Activated T-helper 2 cell treated with anti-CD3 and anti-CD28 coated beads, Interferon-gamma antibody, Interleukin-2, Interleukin-4, amounts not matched to agents 10 μg/mL and 5 μg/mL and 100 μg/mL, durations not matched to agents 14 hours and 24 hours and 36 hours (primary cell): Measurements from ENCODE around the gene ZFPM1. TPM values are rescaled to one million over a fixed set of nuclear protein-coding genes. Genes with fewer than 3 reads are reported as not detected.

Source experiments
- DNase-seq: peaks from one replicate; pipeline ENCODE4 v3.0.0; 2021; ENCODE audit warnings: low spot score
- H3K27ac Mint-ChIP-seq: one replicate; pipeline ENCODE4 v1.8.0; 2021; ENCODE audit warnings: mixed read lengths
- H3K27me3 Mint-ChIP-seq: one replicate; pipeline ENCODE4 v1.8.0; 2021; ENCODE audit warnings: low read depth, mixed read lengths
- H3K36me3 Mint-ChIP-seq: one replicate; pipeline ENCODE4 v1.8.0; 2021; ENCODE audit warnings: low read depth, mixed read lengths
- H3K4me1 Mint-ChIP-seq: one replicate; pipeline ENCODE4 v1.8.0; 2021; ENCODE audit warnings: low read depth, mixed read lengths
- H3K4me3 Mint-ChIP-seq: one replicate; pipeline ENCODE4 v1.8.0; 2021; ENCODE audit warnings: low read depth, mild to moderate bottlenecking, moderate library complexity, mixed read lengths
- H3K9me3 Mint-ChIP-seq: one replicate; pipeline ENCODE4 v1.8.0; 2021; ENCODE audit warnings: mixed read lengths
- intact Hi-C: fragments of 100-400 bp; cut with micrococcal nuclease; formaldehyde crosslinking; loops from one replicate; pipeline ENCODE4 v1.15.1; 2023
- total RNA-seq: library from RNA; stranded (reverse); gene quantifications from 2 replicates; pipeline ENCODE4 v1.2.3, GENCODE V29; 2022

ZFPM1 gene
- total RNA-seq, 1 donor from 2014 or later = 14.5 TPM

DNA sequence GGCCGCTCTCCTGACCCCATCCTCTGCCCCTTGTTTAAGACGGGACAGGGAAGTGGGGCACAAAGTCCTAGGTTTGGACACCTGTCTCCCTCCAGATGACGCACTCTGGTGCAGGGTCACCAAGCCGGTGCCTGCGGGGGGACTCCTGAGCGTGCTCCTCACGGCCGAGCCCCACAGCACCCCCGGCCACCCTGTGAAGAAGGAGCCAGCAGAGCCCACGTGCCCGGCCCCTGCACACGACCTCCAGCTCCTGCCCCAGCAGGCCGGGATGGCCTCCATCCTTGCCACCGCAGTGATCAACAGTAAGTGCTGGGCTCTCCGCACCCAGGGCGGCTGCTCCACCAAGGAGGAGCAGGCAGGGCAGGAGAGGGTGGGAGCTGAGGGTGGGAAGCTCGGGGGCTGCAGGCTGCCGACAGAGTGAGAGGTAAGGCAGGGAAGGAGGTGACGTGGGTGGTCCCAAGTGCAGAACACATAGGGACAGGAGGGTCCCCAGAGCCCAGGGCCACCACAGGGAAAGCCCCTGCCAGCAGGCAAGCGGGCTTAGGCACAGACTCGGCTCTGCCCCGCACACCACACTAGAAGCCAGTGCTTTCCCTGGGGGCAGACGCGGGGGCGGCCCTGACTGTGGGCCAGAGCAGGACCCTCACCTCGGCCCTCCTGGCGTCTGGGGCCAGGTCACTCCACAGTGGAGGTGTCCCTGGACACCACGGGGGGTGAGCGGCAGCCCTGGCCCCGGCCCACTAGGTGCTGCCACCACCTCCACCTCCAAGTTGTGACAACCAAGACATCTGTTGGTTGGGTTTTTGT lies 75.1 kb downstream of the ZFPM1 start:
- Mint-ChIP-seq H3K4me3 (no peak overlapping the region), H3K27ac (no peak overlapping the region), H3K27me3 (no peaks in the 10 kb centered on the region), H3K4me1 (no peaks in the 10 kb centered on the region), H3K9me3 (no peaks in the 10 kb centered on the region), H3K36me3 (no peaks in the 10 kb centered on the region)
- intact Hi-C loops = loop anchor here (1.0 kb wide), 1 partner anchor 85 kb away; no protein-coding TSS in a partner anchor
- DNase-seq = no peak

DNA sequence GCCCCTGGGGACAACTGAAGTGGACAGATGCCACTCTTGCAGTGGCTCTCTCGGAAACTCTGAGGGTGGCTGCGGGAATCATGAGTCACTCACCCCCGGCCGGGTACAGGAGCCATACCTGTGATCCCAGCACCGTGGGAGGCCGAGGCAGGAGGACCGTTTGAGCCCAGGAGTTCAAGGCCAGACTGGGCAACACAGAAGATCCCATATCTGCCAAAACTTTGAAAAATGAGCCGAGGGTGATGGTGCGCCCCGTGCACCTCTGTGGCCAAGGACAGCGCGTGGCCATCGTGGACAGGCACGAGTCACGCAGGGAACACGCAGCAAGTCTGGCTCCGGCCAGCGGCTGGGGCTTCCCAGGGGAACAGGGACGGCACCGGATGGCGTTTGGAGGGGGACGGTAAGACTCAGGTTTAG lies 75.8 kb downstream of the ZFPM1 start:
- Mint-ChIP-seq H3K27me3 (no peaks in the 10 kb centered on the region), H3K27ac (no peak overlapping the region), H3K4me1 (no peaks in the 10 kb centered on the region), H3K9me3 (no peaks in the 10 kb centered on the region), H3K36me3 (no peaks in the 10 kb centered on the region), H3K4me3 (no peak overlapping the region)
- intact Hi-C loops = no loop called here
- no peak for DNase-seq

DNA sequence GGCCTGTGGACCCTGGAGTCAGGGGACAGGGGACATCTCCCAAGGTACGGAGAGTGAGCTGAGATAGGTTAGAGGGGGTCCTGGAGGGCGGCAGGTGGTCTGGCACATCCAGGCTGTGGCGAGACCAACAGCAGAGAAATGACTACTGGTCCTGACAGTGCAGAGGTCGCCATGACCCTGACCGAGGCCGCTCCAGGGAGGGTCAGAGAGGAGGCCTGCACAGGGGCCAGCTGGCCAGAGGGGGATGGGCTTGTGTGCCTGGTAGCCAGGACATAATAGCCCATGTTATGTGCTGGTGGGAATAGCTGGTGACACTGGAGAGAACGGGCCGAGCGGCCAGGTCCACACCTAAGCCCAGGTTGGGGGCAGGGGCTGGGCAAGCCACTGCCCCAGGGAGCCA lies 76.5 kb downstream of the ZFPM1 start:
- intact Hi-C loops = no loop called here
- H3K36me3 Mint-ChIP-seq = no peaks in the 10 kb centered on the region
- H3K27ac Mint-ChIP-seq = no peak overlapping the region

DNA sequence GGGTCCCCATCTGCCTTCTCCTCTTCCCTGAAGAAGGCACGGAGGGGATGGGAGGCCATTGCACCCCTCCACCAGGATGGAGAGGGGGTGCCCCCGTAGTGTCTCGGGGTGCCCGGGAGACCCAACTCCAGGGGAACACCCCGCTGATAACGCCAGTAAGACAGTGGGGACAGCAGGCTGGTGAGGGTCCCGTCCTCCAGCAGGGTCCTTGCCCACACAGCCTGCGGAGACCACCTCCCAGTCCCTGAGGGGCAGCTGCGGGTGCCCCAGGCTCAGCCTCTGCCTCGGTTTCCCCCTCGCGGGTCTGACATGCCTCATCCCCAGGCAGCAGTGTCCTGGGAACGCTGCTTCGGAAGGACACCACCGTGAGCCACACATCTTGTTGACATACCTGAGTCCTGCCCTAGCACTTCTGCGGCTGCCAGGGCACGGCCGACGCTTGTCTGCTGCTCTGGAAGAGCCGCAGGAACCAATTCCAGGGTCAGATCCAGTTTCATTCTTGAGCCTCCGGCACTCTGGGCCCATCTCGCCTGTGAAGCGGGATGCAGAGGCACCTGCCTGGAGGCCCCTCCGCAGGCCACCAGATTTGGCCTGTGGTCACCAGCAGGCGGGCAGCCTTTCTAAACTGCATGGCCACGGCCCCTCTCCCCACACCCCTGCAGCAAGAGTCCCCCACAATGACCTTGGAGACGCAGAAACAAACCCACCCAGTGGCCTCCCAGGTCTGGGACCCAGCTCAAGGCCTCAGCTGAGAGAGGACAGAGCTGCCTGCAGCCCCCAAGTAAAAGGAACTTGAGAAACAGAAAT lies 77.2 kb downstream of the ZFPM1 start:
- H3K36me3 Mint-ChIP-seq = peaks cover 2% of the 10 kb centered on the region
- H3K4me3 Mint-ChIP-seq = no peak overlapping the region
- no peak overlapping the region for H3K27ac Mint-ChIP-seq
- intact Hi-C loops = no loop called here
- no peaks in the 10 kb centered on the region for H3K9me3 Mint-ChIP-seq
- H3K27me3 Mint-ChIP-seq = no peaks in the 10 kb centered on the region
- H3K4me1 Mint-ChIP-seq = no peaks in the 10 kb centered on the region
- DNase-seq = no peak

More for the DNA sequence above, 76.5 kb downstream of the ZFPM1 start:
- no peaks in the 10 kb centered on the region for H3K4me1 Mint-ChIP-seq
- H3K27me3 Mint-ChIP-seq = no peaks in the 10 kb centered on the region
- H3K9me3 Mint-ChIP-seq = no peaks in the 10 kb centered on the region
- no peak for DNase-seq
- no peak overlapping the region for H3K4me3 Mint-ChIP-seq

DNA sequence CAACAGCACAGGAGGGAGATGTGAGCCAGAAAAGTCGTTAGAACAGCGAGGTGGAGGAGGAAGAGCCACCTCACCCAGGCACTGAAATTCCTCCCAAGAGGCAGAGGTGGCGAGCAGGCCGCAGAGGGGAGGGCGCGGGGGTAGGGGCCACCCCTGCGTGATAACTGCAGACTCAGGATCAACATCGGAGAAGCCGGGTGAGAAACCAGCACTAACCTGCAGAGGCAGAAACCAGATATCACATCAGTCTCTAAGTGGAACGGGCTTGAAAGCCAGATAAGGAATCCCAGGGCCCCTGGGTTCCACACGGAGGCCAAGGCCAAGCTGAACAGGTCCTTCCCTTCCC lies 77.8 kb downstream of the ZFPM1 start:
- intact Hi-C loops = no loop called here
- Mint-ChIP-seq H3K27me3 (no peaks in the 10 kb centered on the region), H3K9me3 (no peaks in the 10 kb centered on the region), H3K4me3 (no peak overlapping the region), H3K27ac (no peak overlapping the region), H3K4me1 (peaks cover under 1% of the 10 kb centered on the region), H3K36me3 (peaks cover 7% of the 10 kb centered on the region)
- no peak for DNase-seq

DNA sequence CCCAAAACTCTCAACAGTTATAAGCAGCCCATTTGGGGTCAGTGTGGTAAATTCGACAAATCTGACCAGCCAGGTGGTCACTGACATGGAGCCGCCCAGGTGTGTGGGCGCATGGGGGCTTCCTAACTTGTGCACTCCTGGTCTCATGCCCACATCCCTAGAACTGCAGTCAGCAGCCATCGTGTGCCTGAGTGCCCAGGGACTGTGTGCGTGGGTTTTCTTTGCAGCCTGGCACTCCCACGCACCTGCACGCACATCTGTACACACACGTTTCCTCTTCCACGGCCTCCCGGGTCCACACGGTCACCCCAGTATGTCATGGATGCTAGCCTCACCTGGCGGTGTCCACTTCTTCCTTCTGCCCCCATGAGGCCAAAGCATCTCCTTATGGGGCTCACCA lies 78.3 kb downstream of the ZFPM1 start:
- intact Hi-C loops = no loop called here
- Mint-ChIP-seq H3K4me1 (peaks cover 3% of the 10 kb centered on the region), H3K27ac (no peak overlapping the region), H3K36me3 (peaks cover 10% of the 10 kb centered on the region), H3K27me3 (no peaks in the 10 kb centered on the region), H3K9me3 (no peaks in the 10 kb centered on the region), H3K4me3 (no peak overlapping the region)
- no peak for DNase-seq

DNA sequence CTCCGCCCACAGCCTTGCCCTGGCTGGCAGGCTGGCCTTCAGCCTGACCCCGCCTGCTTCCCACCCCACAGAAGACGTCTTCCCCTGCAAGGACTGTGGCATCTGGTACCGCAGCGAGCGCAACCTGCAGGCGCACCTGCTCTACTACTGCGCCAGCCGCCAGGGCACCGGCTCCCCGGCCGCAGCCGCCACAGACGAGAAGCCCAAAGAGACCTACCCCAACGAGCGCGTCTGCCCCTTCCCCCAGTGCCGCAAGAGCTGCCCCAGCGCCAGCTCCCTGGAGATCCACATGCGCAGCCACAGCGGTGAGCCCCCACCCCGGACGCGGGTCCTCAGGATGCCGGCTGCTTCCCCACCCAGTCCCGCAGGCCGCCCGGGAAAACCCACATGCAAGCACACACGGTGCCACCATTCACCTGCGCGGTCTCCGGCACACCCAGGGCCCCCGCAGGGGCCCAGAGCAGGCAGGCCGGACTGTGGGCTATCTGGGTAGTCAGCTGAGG lies 78.9 kb downstream of the ZFPM1 start:
- intact Hi-C loops = no loop called here
- Mint-ChIP-seq H3K4me3 (no peak overlapping the region), H3K27ac (no peak overlapping the region), H3K36me3 (peaks cover 10% of the 10 kb centered on the region), H3K9me3 (no peaks in the 10 kb centered on the region), H3K4me1 (peaks cover 3% of the 10 kb centered on the region), H3K27me3 (no peaks in the 10 kb centered on the region)
- no peak for DNase-seq

DNA sequence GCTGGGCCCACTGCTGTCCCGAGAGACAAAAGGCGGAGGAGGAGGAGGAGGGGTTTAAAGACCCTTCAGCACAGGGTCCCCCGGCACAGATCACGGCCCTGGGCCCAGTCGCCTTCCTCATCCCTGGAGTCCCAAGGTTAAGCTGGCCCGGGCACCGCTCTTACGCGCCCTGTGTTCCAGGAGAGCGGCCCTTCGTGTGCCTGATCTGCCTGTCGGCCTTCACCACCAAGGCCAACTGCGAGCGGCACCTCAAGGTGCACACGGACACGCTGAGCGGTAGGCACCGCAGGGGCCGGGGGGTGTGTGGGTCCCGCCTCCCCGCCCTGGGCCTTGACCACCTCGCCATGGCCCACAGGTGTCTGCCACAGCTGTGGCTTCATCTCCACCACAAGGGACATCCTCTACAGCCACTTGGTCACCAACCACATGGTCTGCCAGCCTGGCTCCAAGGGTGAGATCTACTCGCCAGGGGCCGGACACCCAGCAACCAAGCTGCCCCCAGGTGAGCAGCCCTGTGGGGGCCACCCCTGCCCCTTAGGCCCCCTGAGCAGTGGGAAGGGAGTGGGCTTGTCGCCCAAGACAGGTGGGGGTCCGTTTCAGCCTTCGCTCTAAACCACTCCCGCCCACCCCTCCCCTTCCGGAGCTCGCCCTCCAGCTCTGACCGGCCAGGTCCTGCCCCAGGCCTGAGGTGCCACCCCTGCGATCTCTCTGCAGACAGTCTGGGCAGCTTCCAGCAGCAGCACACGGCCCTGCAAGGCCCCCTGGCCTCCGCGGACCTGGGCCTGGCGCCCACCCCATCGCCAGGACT lies 79.6 kb downstream of the ZFPM1 start:
- intact Hi-C loops = no loop called here

DNA sequence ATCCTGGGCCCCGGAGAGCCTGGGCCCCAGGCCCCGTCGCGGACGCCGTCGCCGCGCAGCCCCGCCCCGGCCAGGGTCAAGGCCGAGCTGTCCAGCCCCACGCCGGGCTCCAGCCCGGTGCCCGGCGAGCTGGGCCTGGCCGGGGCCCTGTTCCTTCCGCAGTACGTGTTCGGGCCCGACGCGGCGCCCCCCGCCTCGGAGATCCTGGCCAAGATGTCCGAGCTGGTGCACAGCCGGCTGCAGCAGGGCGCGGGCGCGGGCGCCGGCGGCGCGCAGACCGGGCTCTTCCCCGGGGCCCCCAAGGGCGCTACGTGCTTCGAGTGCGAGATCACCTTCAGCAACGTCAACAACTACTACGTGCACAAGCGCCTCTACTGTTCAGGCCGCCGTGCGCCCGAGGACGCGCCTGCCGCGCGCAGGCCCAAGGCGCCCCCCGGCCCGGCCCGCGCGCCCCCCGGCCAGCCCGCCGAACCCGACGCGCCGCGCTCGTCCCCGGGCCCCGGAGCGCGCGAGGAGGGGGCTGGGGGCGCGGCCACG lies 80.4 kb downstream of the ZFPM1 start:
- no peak for DNase-seq
- no peak overlapping the region for H3K4me3 Mint-ChIP-seq
- H3K9me3 Mint-ChIP-seq = no peaks in the 10 kb centered on the region
- H3K27me3 Mint-ChIP-seq = no peaks in the 10 kb centered on the region
- intact Hi-C loops = no loop called here
- peaks cover 10% of the 10 kb centered on the region for H3K36me3 Mint-ChIP-seq
- H3K27ac Mint-ChIP-seq = no peak overlapping the region
- peaks cover 3% of the 10 kb centered on the region for H3K4me1 Mint-ChIP-seq

More for the DNA sequence above, 79.6 kb downstream of the ZFPM1 start:
- Mint-ChIP-seq H3K27me3 (no peaks in the 10 kb centered on the region), H3K4me1 (peaks cover 3% of the 10 kb centered on the region), H3K4me3 (no peak overlapping the region), H3K27ac (no peak overlapping the region), H3K9me3 (no peaks in the 10 kb centered on the region), H3K36me3 (peaks cover 10% of the 10 kb centered on the region)
- DNase-seq = no peak

DNA sequence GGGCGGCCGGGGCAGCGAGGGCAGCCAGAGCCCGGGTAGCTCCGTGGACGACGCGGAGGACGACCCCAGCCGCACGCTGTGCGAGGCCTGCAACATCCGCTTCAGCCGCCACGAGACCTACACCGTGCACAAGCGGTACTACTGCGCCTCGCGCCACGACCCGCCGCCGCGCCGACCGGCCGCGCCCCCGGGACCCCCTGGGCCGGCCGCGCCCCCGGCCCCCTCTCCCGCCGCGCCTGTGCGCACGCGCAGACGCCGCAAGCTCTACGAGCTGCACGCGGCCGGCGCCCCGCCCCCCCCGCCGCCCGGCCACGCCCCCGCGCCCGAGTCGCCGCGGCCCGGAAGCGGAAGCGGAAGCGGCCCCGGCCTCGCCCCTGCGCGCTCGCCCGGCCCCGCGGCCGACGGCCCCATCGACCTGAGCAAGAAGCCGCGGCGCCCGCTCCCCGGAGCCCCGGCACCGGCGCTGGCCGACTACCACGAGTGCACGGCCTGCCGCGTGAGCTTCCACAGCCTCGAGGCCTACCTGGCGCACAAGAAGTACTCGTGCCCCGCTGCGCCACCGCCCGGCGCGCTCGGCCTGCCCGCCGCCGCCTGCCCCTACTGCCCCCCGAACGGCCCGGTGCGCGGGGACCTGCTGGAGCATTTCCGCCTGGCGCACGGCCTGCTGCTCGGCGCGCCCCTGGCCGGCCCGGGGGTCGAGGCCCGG lies 81.0 kb downstream of the ZFPM1 start:
- no peak overlapping the region for H3K4me3 Mint-ChIP-seq
- intact Hi-C loops = loop anchor here (2.0 kb wide), 2 partner anchors 79 to 91 kb away; no protein-coding TSS in a partner anchor
- H3K27me3 Mint-ChIP-seq = peaks cover 4% of the 10 kb centered on the region
- H3K4me1 Mint-ChIP-seq = peaks cover 3% of the 10 kb centered on the region
- DNase-seq = peak; percentile 75
- H3K9me3 Mint-ChIP-seq = no peaks in the 10 kb centered on the region
- H3K27ac Mint-ChIP-seq = no peak overlapping the region
- H3K36me3 Mint-ChIP-seq = peaks cover 10% of the 10 kb centered on the region

DNA sequence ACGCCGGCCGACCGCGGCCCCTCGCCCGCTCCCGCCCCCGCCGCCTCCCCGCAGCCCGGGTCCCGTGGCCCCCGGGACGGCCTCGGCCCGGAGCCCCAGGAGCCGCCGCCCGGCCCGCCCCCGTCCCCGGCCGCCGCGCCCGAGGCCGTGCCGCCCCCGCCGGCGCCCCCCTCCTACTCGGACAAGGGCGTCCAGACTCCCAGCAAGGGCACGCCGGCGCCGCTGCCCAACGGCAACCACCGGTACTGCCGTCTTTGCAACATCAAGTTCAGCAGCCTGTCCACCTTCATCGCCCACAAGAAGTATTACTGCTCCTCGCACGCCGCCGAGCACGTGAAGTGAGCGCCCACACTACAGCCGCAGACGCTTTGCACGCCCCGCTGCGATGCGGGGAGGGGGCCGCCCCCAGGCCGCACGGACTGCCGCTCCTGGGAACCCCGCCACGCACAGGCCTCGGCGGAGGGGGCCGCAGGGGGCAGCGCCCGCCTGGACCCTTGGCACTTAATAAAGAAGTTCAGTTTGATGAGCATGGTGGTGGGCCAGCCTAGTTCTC lies 81.6 kb downstream of the ZFPM1 start:
- peak overlapping the region; percentile 78 for H3K4me3 Mint-ChIP-seq
- H3K9me3 Mint-ChIP-seq = no peaks in the 10 kb centered on the region
- DNase-seq = no peak

More for the DNA sequence above, 81.6 kb downstream of the ZFPM1 start:
- H3K27ac Mint-ChIP-seq = no peak overlapping the region
- H3K4me1 Mint-ChIP-seq = peaks cover 3% of the 10 kb centered on the region
- peaks cover 6% of the 10 kb centered on the region for H3K27me3 Mint-ChIP-seq
- intact Hi-C loops = loop anchor here (2.0 kb wide), 2 partner anchors 80 to 92 kb away; no protein-coding TSS in a partner anchor
- peaks cover 10% of the 10 kb centered on the region for H3K36me3 Mint-ChIP-seq
